NCI-H748 (cell line): ENCODE results near the gene DNAH17.
A peak's percentile ranks its signal among the peaks of the same experiment; 100 is the strongest.
"Not testable (repeated sequence)": the region's sequence is repeated elsewhere in the genome, so short reads cannot be mapped to it uniquely, and the experiment has no call there.

ENCODE experiments used
- DNase-seq: peaks from one replicate; lab custom pipeline; 2025; ENCODE audit not compliant: unreplicated experiment; lab: John Stamatoyannopoulos, UW

The DNAH17 gene

DNA sequence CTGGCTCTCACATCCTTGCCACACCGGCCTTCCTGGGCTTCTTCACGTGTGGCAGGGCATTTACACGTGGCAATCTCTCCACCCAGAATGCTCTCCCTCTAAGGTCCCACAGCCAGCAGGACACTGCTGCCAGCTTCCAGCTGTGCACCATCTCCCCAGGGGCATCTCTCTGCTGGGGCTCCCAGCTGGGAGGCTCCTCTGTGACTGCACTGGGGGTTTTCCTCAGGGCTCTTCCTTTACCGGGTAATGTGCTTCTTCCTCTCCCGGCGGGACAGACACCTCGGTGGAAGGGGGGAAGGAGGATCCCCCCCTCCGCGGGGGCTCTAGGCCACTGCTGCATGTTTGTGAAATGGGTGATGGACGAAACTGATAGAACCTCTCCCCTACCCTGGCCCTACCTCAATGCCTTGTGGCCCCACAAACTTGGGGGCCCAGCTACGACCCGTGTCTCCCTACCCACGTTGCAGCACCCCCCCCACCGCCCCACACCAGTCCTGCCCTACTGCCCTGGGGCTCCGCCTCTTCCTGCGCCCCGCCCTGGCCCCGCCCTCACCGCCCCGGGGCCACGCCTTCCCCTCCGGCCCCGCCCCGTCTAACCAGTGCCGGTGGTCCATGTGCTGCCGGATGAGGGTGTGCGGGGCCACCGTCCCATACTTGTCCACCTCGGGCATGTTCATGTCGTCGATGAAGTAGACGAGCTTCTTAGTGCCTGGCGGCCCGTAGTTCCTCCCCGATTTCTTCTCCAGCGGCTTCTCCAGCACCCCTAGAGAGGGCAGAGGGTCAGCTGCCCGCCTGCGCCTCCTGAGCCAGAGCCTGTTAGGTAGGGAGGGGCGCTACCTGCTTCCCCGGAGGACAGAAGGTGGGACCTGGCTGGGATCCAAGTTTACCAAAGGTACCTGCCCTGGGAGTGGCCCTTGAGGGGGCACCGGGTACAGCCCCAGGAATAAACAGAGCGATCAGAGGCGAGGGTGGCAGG is 92.6 kb downstream of the DNAH17 start:
- peak; percentile 12 for DNase-seq

DNA sequence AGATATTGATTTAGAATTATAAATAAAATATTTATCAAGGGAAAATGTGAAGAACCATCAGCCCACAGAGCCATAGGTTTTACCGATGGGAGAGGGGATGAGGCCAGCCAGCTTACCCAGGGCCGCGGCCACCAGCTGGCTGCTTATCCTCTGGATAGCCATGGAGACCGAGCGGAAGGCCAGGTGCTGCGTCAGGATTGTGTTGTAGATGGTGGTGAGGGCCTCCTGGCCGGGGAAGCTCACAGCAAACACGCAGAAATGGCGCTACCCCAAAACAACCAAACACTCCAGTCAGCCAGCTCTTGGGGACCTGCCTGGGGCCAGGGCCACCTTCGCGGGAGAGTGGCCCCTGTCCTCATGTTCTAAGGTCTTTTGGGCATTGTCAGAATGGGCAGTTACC is 97.8 kb downstream of the DNAH17 start:
- DNase-seq = no peak

DNA sequence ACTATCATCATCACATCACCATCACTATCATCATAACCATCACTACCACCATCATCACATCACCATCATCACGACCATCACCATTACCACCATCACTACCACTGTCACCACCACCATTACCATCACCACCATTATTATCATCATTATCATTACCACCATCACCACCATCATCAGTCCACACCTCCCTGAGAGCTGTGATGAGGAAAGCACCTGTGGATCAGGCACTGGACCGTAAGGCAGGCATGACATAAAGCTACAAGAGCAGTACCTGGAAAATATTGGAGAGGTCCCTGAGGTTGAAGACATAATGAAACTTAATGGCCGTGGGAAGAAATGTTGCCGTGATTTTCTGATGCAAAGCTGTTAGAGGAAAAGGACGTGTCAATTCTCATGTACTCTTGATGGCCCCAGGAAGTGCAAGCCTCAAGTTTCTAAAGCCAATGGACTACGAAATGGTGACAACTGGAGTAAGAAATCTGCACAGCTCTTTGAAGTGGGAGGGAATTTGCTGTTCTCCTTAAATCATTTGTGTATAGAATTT is 98.4 kb downstream of the DNAH17 start:
- no peak for DNase-seq

DNA sequence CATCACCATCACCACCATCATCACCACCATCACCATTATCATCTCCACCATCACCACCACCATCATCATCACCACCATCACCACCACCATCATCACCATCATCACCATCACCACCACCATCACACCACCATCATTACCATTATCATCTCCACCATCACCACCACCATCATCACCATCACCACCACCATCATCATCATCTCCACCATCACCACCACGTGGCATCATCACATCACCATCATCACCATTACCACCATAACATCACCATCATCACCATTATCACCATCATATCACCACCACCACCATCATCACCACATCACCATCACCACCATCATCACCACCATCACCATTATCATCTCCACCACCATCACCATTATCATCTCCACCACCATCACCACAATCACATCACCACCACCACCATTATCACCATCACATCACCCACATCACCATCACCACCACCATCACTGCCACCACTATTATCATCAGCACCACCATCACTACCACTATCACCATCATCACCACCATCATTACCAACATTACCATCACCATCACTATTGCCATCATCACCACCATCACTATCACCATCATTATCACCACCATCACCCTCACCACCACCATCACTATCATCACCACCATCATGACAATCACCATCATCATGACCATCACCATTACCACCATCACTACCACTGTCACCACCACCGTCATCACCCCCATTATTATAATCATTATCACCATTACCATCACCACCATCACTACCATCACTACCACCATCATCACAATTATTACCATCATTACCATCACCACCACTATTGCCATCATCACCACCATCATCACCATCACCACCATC is 99.1 kb downstream of the DNAH17 start:
- no peak for DNase-seq

DNA sequence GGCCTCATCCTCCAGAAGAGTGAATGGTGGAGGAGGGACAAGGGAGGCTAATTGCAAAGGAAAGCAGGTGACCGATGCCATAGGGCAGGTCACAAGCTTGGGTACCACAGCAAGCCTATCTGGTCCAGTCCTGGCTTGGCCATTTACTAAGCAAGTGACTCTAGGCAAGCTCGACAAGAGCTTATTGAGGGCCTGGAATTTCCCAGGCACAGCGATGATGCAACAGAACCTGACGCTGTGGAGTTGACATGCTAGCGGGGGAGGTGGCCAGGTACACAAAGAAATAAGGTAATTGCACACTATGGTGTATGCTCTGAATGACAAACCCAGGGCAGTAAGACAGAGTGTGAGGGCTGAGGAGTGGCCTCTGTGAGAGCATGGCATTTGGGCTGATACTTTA is 100.2 kb downstream of the DNAH17 start:
- DNase-seq = peak; percentile 20

DNA sequence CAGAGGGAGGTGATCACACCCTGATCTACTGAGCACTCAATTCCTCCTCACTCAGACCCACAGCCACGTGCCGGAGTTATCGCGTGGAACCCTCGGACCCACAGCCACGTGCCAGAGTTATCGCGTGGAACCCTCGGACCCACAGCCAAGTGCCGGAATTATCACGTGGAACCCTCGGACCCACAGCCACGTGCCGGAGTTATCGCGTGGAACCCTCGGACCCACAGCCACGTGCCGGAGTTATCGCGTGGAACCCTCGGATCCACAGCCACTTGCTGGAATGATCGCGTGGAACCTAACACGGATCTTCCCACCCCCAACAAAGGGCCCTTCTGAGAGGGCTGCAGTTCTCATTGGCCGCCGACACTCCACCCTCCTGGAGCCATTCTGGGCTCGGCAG is 101.0 kb downstream of the DNAH17 start:
- DNase-seq = no peak

DNA sequence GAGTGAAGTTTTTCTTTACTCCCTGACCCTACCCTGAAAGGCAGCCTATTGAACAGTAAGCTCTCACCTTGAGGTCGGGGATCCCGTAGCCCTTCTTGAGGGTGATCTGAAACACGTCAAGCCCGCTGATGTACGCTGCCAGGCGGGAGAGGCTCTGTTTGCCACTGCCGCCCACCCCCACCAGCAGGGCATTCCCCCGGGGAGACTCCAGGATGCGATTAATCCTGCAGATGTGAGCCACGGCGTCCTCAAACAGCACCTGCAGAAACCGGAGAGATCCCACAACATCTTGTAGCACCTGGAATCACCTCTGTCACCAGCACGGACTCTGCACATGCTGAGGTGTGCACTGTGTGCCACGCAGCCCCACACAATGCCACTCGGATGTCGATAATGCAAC is 102.0 kb downstream of the DNAH17 start:
- no peak for DNase-seq

DNA sequence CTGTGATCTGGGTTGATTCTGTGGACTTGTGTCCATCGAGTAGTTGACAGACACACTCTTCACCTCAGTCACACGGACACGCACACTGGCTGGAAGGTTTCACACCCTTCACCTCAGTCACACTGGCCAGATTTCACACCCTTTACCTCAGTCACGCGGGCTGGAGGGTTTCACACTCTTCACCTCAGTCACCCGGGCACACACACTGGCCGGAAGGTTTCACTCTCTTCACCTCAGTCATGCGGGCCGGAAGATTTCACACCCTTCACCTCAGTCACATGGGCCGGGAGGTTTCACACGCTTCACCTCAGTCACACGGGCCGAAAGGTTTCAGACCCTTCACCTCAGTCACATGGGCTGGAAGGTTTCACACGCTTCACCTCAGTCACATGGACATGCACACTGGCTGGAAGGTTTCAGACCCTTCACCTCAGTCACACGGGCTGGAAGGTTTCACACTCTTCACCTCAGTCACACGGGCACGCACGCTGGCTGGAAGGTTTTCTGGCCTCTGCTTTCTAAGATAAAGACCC is 102.5 kb downstream of the DNAH17 start:
- DNase-seq = no peak

DNA sequence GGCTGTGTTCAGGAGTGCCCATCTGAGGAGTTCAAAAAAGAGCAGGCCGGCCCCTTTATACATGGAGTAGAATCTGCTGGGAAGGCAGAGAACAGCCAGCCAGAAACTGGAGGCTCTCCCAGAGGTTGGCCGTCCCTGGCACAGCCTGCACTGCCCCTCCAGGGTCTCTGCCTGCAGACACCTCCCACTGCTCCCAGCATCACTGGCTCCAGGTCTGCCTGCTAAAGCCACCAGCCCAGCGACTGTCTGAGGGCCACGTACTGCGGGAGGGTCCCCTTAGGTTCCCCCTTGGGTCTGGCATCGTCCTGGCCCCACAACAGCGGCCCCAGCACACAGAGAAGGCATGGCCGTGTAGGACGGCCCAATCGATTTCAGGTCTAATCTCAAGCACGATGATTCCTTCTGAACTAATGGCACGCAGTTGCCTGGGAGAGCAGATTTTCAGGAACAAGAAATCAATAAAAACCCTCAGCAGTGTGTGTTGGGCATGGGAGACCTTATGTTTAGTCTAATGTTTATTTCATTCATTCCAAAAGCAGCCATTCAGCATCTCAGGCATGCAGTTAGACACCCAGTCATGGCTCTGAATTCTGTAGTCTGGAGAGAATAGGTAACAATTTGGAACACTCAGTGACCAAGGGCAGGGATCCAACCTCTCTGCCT is 103.1 kb downstream of the DNAH17 start:
- no peak for DNase-seq

DNA sequence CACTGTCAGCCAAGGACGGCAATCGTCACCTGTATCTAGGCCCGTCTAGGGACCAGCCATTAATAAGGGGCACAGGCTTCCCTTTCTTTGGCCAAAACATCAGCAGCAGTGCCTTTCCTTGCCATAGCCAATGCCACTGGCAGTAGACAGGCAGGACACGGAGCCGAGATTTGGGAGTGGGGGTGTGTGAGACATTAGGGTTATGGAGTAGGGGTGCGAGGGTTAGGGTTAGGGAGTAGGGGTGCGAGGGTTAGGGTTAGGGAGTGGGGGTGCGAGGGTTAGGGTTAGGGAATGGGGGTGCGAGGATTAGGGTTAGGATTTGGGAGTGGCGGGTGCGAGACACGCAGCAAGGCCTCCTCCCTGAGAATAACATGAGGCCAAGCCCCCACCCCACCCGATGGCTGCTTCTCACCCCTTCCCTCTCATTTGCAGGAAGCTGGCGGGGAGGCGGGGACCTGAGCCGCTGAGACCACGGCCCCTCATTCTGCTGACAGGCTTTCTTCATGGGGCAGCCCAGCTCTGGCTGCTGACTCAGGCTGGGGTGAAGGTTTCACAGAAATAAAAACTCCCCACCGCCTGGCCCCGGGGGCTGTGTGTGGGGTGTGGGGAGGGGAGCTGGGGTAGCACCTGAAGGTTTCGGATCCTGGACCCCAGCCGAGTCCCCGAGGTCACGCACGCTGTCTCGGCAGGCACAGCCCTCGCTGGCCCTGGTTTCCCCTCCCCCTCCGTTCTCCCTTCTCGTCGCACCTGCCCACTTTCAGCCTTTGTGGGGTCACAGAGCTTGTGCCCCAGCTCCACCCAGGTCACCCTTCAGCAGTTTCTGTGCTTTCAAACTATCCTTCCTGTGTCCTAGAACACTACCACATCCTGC is 104.9 kb downstream of the DNAH17 start:
- DNase-seq = no peak

DNA sequence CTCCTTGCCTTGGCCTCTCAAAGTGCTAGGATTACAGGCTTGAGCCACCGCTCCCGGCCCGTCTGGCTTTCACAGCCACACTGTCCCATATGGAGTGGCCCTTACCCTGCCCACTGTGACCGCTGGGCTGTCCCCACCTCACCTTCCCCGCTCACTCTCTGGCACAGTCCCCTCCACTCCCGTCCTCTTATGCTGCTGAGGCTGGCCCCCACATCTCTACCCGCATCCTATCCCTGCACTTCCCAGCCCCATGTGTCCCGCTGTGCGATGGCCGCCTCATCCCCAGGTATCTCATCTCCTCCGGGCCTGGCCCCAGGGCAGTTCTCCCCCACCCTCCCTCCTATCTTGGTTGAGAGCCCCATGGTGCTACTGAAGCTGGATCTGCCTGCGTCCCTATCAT is 105.6 kb downstream of the DNAH17 start:
- no peak for DNase-seq

DNA sequence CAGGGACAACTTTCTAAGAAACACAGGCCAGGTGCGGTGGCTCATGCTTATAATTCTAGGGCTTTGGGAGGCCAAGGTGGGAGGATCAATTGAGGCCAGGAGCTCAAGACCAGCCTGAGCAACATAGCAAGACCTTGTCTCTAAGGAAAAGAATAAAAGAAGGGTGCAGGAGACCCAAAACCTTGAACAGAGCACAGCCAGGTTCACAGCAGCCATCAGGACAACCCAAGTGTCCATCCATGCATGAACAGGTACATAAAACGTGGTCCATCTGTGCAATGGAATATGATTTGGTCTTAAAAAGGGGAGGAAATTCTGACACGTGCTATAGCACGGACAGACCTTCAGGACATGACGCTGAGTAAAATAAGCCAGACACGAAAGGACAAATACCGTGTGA is 107.8 kb downstream of the DNAH17 start:
- no peak for DNase-seq

DNA sequence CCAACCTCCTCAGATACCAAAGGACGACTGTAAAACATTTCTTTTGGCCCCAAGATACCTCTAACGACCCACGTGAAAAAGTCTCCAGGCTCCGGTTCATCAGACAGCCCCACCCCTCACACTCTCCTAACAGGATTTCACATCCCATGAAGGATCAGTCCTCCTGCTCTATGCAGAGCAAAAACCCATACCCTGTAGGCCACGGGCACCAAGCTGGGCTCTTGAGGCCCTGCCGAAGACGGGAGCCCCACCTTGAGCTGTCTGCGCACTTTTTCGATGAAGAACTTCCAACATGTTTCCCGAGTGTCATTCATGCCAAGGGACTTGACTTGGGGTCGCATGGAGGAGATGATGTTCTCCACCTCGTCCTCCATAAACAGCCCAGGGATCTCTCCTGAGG is 108.8 kb downstream of the DNAH17 start:
- no peak for DNase-seq

DNA sequence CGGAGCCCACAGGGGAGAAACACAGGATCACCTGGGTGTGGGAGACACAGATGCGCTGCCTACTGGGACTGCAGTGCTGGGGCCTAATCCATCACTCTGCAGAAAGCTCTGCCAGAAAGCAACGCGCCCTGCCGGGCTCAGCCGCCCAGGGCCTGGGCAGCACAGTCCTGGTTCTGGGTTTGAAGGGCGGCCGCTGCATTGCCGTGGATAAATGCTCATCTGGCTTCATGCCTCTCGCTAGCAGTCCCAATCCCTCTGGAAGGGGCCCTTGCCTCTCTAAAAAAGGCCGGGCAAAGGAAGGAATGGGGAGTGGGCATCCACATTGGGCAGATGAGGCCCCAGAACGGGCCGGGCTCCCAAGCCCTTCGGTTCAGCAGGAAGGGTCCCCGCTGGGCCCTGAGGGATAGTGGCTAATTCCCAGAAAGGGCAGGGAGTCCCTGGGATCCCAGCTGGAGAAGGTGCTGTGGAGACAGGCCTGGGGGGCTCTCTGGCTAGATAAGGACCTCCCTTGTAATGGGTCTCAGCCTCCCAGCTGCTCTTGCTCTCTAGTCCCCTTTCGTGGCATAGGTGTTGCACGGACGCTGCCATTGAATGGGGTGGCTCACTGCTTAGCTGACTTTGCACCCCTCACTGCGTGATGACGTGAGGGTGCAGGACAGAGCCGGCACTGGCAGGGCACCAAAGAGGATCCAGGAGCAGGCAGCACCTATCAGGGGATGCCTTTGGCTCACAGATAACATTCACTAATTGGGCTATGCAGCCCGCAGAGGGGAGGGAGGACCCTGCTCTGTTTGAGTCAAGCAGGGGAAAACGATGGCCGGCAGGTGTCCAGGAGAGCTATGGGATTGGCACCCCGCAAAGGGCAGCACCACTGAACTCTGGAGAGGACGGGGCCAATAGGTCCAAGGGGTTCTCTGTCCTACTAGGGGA is 110.1 kb downstream of the DNAH17 start:
- no peak for DNase-seq

DNA sequence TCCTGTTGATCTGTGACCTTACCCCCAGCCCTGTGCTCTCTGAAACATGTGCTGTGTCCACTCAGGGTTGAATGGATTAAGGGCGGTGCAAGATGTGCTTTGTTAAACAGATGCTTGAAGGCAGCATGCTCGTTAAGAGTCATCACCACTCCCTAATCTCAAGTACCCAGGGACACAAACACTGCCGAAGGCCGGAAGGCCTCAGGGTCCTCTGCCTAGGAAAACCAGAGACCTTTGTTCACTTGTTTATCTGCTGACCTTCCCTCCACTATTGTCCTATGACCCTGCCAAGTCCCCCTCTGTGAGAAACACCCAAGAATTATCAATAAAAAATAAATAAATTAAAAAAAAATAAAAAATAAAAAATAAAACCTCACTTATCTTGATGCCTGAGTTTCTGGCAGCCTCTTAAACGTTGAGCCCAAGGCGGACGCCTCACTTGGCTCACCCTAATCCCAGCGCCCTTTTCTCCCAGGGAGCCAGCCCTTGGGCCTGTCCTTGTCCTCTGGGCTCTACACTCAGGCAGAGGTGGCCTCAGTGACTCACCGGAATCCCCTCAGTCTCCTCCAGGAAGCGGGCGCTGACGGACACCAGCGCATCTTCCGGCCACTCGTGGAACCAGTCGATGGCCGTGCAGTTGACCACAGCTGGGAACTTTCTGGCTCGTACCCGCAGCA is 110.9 kb downstream of the DNAH17 start:
- not testable (repeated sequence) for DNase-seq

DNA sequence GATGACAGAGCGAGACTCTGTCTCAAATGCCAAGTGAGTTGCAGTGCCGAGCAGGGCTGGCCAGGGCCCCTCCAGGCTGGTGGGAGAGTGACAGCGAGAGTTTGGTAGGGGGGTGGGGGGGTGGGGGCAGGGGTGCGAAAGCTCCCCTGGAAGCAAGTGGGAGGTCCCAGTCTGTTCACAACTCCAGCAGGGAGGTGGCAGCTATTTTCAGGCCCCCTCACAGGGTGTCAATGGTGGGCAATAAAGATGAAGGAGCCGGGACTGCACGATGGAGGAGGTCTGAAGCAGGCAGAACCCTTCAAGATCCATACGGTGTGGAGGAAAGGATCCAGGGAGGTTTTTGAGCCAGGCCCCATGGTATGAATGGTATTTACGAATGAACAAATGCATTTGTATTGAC is 115.0 kb downstream of the DNAH17 start:
- DNase-seq = no peak

DNA sequence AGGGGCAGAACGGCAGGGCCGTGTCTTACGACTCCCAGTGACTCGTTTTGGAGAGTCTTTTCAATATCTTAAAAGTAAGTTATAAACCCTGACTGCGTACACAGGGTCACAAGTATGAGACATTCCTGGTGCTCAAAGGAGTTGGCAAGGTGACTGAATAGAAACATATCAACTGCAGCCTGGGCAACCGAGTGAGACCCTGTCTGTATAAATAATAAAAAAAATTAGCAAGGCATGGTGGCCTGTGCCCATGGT is 115.5 kb downstream of the DNAH17 start:
- DNase-seq = no peak

DNA sequence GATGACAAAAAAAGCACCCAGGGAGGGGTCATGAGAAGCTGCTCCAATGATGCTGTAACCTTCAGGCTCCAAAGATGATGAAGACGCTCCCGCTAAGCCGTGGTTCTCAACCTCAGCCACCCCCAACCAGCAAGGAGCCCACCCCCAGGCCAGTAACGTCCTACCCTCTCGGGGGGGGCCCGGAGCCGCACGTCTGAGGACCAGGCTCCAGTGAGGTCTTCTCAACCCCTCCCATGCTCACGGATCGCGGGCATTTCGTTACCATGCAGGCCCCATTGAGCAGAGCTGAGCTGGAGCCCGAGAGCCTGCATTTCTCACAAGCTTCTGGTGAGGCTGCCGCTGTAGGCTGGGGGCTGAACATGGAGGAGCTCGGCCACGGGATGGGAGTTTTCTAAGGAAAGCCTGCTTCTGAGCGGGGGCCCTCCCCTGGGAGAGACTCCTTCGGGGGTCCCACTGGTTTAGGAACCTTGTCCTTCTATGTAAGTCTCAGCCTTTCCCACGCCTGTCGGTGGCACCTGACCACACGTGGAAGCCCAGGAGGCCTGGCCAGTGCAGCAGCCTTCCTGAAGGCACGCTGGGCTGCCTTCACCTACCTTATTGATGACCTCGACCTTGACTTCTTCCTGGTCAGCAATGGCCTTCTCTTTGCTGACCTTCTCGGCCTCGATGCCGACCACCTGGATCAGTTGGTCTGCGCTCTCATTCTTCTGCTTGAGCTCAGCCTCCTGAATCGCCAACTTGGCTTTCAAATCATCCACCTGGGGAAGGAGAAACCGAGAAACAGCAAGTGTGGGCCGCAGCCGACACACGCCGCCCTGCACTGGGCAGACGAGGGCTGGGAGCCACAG is 116.0 kb downstream of the DNAH17 start:
- no peak for DNase-seq
